ENCODE data around the gene SERPINH1.

DNA sequence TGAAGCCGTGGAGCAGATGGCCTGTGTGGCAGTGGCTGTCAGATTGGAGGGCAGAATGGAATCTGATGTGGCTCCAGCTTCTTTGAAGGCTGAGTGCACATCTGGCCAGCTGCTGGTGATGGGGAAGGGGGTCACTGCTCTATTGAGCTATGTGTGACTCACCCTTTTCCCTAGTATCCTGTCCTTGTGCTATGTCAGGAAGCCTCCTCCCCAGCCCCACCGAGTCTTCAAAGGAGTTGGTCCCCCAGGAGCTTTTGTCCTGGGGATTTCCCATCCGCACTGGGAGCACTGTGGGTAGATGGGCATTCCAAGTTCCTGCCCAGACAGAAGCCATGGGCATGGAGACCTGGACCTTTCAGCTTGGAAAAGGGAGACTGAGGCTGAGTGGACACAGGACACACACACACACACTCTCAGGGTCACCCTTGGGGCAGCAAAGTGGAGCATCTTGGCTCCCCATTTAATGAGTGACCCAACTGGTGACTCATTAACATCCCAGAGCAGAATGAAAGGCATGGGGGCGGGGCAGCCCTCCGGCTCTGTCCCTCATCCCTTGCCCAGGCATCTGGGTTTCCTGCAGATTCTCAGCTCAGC is 3.3 kb downstream of the SERPINH1 start:
- TF ChIP-seq, protein P1, sequence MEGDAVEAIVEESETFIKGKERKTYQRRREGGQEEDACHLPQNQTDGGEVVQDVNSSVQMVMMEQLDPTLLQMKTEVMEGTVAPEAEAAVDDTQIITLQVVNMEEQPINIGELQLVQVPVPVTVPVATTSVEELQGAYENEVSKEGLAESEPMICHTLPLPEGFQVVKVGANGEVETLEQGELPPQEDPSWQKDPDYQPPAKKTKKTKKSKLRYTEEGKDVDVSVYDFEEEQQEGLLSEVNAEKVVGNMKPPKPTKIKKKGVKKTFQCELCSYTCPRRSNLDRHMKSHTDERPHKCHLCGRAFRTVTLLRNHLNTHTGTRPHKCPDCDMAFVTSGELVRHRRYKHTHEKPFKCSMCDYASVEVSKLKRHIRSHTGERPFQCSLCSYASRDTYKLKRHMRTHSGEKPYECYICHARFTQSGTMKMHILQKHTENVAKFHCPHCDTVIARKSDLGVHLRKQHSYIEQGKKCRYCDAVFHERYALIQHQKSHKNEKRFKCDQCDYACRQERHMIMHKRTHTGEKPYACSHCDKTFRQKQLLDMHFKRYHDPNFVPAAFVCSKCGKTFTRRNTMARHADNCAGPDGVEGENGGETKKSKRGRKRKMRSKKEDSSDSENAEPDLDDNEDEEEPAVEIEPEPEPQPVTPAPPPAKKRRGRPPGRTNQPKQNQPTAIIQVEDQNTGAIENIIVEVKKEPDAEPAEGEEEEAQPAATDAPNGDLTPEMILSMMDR (IDR thresholded peaks at IDR 0.05), result no peak
- TF ChIP-seq POLR2A (IDR thresholded peaks at IDR 0.05), result no peak

Data from uterus (tissue), 2 donors.